Raji (cell line): ENCODE measurements around the gene NRP2.

Source experiments
- POLR2A ChIP-seq: IDR thresholded peaks from 2 replicates; pipeline ENCODE4 v1.6.1; 2011; ENCODE audit warnings: low read depth, low read length, control low read depth; ENCODE audit not compliant: insufficient read depth

The NRP2 gene

GRCh38 chr2:205682239-205682970, at the start of gene NRP2:
Gene NRP2 (plus strand): TSS chr2:205682501. CDS start chr2:205683291, 790 bp downstream.
- TF ChIP-seq POLR2A: peak; percentile 56

- no peak for TF ChIP-seq POLR2A
Measured at GRCh38 chr2:205633994-205634393, 48.3 kb upstream of the NRP2 start.

GRCh38 chr2:205636549-205637319, 45.6 kb upstream of the NRP2 start:
- TF ChIP-seq POLR2A: no peak

- TF ChIP-seq POLR2A: no peak
Measured at GRCh38 chr2:205637320-205637602, 45.0 kb upstream of the NRP2 start.

- TF ChIP-seq POLR2A: no peak
Measured at GRCh38 chr2:205637779-205638503, 44.4 kb upstream of the NRP2 start.

- TF ChIP-seq POLR2A: no peak
Measured at GRCh38 chr2:205640716-205641115, 41.6 kb upstream of the NRP2 start.

GRCh38 chr2:205642599-205643356, 39.5 kb upstream of the NRP2 start:
- TF ChIP-seq POLR2A: no peak

GRCh38 chr2:205643391-205643885, 38.9 kb upstream of the NRP2 start:
- no peak for TF ChIP-seq POLR2A

- TF ChIP-seq POLR2A: no peak
Measured at GRCh38 chr2:205644018-205644417, 38.3 kb upstream of the NRP2 start.

- no peak for TF ChIP-seq POLR2A
Measured at GRCh38 chr2:205646680-205647079, 35.6 kb upstream of the NRP2 start.

- no peak for TF ChIP-seq POLR2A
Measured at GRCh38 chr2:205650450-205650849, 31.9 kb upstream of the NRP2 start.

- no peak for TF ChIP-seq POLR2A
Measured at GRCh38 chr2:205650931-205651330, 31.4 kb upstream of the NRP2 start.

- TF ChIP-seq POLR2A: no peak
Measured at GRCh38 chr2:205651719-205652118, 30.6 kb upstream of the NRP2 start.

- TF ChIP-seq POLR2A: no peak
Measured at GRCh38 chr2:205654878-205655605, 27.3 kb upstream of the NRP2 start.
